ENCODE measurements around the gene PEAK1. TPM values are rescaled to one million over a fixed set of nuclear protein-coding genes. Genes with fewer than 3 reads are reported as not detected.

The PEAK1 gene
- total RNA-seq, 4 donors from 2014 or later = 68.8 to 79.1 (median 78.7) TPM

DNA sequence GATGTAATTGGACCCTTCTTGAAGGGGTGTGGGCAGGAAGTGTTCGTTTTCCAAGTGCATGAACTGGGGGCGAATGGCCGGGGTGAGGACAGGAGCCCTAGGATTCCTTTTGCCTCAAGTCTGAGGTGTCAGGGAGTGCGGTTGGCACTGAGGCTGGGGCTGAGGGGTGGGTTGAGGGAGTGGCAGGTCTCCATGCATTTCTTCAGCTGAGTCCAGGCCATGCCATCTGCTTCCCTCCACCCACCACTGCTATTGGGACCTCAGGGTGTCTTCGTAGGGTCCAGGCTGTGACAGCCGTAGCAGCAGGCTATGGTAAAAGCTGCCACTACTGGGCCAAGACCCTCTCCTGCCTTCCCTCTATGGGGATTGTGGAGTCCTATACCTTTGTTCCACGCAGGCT is 323.4 kb downstream of the PEAK1 start:
- TF ChIP-seq, protein P1, sequence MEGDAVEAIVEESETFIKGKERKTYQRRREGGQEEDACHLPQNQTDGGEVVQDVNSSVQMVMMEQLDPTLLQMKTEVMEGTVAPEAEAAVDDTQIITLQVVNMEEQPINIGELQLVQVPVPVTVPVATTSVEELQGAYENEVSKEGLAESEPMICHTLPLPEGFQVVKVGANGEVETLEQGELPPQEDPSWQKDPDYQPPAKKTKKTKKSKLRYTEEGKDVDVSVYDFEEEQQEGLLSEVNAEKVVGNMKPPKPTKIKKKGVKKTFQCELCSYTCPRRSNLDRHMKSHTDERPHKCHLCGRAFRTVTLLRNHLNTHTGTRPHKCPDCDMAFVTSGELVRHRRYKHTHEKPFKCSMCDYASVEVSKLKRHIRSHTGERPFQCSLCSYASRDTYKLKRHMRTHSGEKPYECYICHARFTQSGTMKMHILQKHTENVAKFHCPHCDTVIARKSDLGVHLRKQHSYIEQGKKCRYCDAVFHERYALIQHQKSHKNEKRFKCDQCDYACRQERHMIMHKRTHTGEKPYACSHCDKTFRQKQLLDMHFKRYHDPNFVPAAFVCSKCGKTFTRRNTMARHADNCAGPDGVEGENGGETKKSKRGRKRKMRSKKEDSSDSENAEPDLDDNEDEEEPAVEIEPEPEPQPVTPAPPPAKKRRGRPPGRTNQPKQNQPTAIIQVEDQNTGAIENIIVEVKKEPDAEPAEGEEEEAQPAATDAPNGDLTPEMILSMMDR (IDR thresholded peaks at IDR 0.05; ENCODE audit: low read depth) = no peak

DNA sequence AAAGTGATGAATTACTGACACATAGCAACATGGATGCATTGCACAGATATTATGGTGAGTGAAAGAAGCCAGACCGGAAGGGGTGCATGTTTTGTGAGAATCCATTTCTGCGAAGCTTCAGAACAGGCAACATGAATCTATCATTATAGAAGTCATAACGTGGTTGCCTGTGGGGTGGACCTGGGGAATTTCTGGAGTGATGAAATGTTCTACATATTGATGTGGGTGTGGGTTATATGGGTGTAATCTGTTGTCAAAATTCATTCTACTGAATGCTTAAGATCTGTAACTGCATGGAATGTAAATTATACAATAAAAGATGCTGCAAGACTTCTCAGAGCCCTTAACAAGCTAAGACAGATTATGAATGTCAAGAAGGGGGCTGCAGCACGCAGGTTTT is 323.8 kb downstream of the PEAK1 start:
- TF ChIP-seq, protein P1 (IDR thresholded peaks at IDR 0.05; ENCODE audit: low read depth) = no peak

DNA sequence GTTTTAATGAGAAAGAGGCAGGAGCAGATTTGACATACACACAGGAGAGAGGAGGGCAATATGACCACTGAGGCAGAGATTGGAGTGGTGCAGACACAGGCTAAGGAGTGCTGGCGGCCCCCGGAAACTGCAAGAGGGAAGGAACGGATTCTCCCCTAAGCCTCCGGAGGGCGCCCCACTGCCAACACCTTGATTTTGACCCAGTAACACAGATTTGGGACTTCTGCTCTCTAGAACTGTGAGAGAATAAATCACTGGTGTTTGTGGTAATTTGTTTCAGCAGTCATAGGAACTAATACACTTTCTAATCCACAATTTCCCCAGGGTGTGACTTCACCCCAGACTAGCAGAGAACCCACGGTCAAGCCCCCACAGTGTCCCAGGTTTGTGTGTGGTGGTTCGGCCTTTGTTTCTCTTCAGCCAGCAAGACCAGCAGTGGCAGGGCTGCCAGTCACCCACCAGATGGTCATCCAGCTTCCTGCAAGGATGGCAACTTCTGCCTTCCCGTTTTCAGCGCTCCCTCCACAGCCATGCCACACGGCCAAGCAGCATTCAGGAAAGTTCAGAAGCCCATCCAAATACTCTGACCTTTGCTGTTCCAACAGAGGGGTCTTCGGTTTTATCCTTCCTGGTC is 325.4 kb downstream of the PEAK1 start:
- TF ChIP-seq, protein P1 (IDR thresholded peaks at IDR 0.05; ENCODE audit: low read depth) = no peak

DNA sequence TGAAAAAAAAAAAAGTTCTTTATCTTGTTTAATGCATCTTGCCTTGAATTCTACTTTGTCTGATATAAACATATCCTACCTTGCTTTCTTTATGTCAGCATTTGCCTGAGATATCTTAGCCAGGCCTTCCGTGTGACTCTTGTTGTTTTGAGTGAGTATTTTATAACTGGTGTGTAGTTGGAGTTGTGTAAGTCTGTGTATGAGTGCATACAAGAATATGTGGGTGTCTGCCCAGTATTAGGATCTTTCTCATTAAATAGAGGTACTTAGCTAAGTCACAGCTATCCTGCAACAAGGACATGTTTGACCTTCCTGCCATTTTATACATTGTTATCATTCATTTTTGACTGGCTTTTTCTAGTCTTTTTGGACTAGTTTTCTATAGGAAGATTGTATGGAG is 326.5 kb downstream of the PEAK1 start:
- TF ChIP-seq, protein P1 (IDR thresholded peaks at IDR 0.05; ENCODE audit: low read depth) = no peak

DNA sequence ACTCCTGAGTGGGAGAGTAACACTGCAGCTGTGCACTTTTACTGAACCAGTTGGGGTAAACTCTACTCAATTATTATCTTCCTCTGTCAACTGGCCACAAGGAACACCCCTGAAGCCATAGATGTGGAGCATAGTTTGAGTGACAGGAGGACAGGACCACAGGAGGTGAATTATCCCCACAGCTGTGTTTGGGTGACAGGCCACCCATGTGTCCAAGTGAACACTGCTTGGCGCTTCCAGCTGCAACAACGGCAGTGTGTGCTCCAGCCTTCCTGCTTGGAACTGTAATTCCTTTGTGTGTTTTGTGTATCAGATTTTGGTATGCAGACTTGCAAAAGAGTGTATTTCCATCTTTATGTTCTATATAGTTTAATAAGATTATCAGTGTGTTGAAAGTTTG is 328.8 kb downstream of the PEAK1 start:
- TF ChIP-seq, protein P1 (IDR thresholded peaks at IDR 0.05; ENCODE audit: low read depth) = no peak

DNA sequence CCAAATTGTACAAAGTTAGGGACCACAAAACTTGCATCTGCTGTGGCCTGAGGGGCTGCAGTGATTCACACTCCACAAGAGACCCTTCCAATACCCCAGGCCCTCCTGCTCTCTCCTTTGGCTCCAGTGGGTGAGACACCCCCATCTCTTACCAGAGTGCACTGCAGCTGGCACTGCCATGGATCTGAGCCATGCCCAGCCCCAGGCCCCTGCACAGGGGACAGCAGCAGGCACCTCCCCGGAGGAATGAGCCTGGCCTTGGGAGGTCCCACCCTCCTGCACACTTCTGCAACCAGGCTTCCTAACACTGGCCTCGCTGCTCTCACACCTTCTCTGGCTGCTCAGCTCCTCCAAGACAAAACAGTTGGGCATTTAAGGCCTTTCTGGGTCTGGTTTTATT is 332.7 kb downstream of the PEAK1 start:
- TF ChIP-seq, protein P1 (IDR thresholded peaks at IDR 0.05; ENCODE audit: low read depth) = no peak

DNA sequence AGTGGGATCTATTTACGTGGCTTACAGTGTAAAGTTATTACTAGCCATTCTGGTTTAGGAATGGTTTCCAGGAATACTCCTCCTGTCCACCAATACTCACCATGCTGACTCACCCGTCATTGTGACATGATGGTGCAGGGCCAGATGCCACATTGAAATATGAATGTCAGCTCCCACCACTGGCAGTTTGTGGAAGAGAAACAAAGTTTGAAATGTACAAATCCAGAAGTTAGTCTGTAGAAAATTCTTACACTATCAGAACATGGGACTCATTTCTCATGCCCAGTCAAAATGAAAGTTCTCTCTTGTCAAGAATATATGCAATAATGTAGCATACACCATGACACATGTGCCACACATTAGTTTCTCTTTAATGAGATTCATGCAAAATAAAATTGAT is 334.6 kb downstream of the PEAK1 start:
- TF ChIP-seq, protein P1 (IDR thresholded peaks at IDR 0.05; ENCODE audit: low read depth) = no peak
